Heart right ventricle (tissue), 16 donors: ENCODE data around the gene CFAP58. TPM values are rescaled to one million over a fixed set of nuclear protein-coding genes. Genes with fewer than 3 reads are reported as not detected.
A peak's percentile ranks its signal among the peaks of the same experiment; 100 is the strongest.

ENCODE experiments used
- ATAC-seq, 8 donors: fragments of 200-7000 bp; cut with Tn5 transposase; one replicate each; pipeline ENCODE4 v1.9.1; 2020; ENCODE audit warnings: mild to moderate bottlenecking in 8 of 8, moderate library complexity in 8 of 8, moderate number of reproducible peaks in 1 of 8
- DNase-seq, 2 donors: peaks; one replicate each; pipeline ENCODE4 v3.0.0-alpha.2; 2020
- H3K27ac ChIP-seq, 10 donors: fragments of 200-600 bp; sonication (generic) in 2 of 10; one replicate each; pipeline versions ENCODE4 v1.5.0 to v1.8.0; 2020 to 2022; ENCODE audit warnings: mild to moderate bottlenecking in 3 of 10
- H3K27me3 ChIP-seq, 7 donors: fragments of 200-600 bp; one replicate each; pipeline ENCODE4 v1.8.0; 2021 to 2022; ENCODE audit warnings: mild to moderate bottlenecking in 2 of 7
- H3K36me3 ChIP-seq, 9 donors: fragments of 200-600 bp; sonication (generic) in 1 of 9; one replicate each; pipeline versions ENCODE4 v1.5.0 to v1.8.0; 2020 to 2022; ENCODE audit warnings: mild to moderate bottlenecking in 2 of 9
- H3K4me1 ChIP-seq, 9 donors: fragments of 200-600 bp; sonication (generic) in 1 of 9; one replicate each; pipeline versions ENCODE4 v1.5.0 to v1.8.0; 2020 to 2022; ENCODE audit warnings: mild to moderate bottlenecking in 4 of 9
- H3K4me3 ChIP-seq, 10 donors: fragments of 200-600 bp; sonication (generic) in 2 of 10; one replicate each; pipeline versions ENCODE4 v1.5.0 to v1.8.0; 2020 to 2022; ENCODE audit warnings: mild to moderate bottlenecking in 7 of 10, moderate library complexity in 2 of 10
- H3K9me3 ChIP-seq, 11 donors: fragments of 200-600 bp in 10 of 11; sonication (generic) in 2 of 11; one replicate each; pipeline versions ENCODE4 v1.5.0 to v1.8.0; 2013 to 2022; ENCODE audit warnings: mild to moderate bottlenecking in 2 of 11, control low read depth in 1 of 11, moderate library complexity in 1 of 11
- WGBS, 2 donors: extraction: QIAGEN DNeasy Blood & Tissue Kit; methylation state at CpG; one replicate each; pipeline ENCODE4 v1.1.7; 2013; ENCODE audit warnings: inconsistent platforms in 1 of 2; 5-methylcytosine and 5-hydroxymethylcytosine counted together
- intact Hi-C, 10 donors: fragments of 100-400 bp; cut with DNase I; formaldehyde crosslinking; loops; one replicate each; pipeline versions ENCODE4 v1.11.1 to v1.14.2; 2022
- polyA plus RNA-seq, 2 donors: library from polyadenylated mRNA; stranded (reverse); fragments of 200-250 nt; gene quantifications; one replicate each; pipeline ENCODE4 v1.2.3, GENCODE V29; 2013
- total RNA-seq, 10 donors: library from RNA; stranded (reverse); fragmentation: NEBNext Ultra II Directional in 3 of 10; extraction: Animal tissue kit (Norgen Biotek cat#: 25700) in 3 of 10; gene quantifications; one replicate each; pipeline versions ENCODE4 v1.2.1 to v1.2.4, GENCODE V29; 2021 to 2023
- TF ChIP-seq, protein P1 (sequence below), 9 donors: fragments of 200-600 bp; sonication (generic) in 2 of 9; IDR thresholded peaks; one replicate each; pipeline versions ENCODE4 v1.5.0 to v1.8.0; 2021 to 2022; ENCODE audit warnings: antibody characterized with exemption in 9 of 9, mild to moderate bottlenecking in 5 of 9, moderate library complexity in 1 of 9
- donor health status: Arrhythmogenic right ventricular cardiomyopathy.
- donor health status: ischemic (EF 13 %, LVEDD 7.1; RV severe dilation, severe dysfunction).
- donor health status: healthy with polysubstance abuse.
- donor health status: DM: no; HTN: yes; CAD: no.
- donor health status: DM: no; HTN: no; CAD: no.
- donor health status: ischemic (EF 25% LVEDD 6.9; RV normal size, moderate dysfunction).
- donor health status: ischemic (EF 25% LVEDD 5.7; RV mildly dilated, moderate dysfunction).
- donor health status: healthy.
- donor health status: DM: yes; HTN: yes; CAD: no.
- donor health status: Ischemic cardiomyopathy.
- donor health status: ischemic (EF 35%, LVEDD 5.7; RV mildly dilated, moderate dysfunction).
- donor health status: nonischemic (EF 11% LVEDD 7.7; RV severe dilation, severe dysfunction).
- donor health status: DM: yes; HTN: yes; CAD: no.
- donor health status: PGD.
- donor health status: ischemic (EF 29% LVEDD 5.4; RV normal size, mild dysfunction).
- donor health status: nonischemic (EF 23%, LVEDD 6.1; RV moderate dilation, normal function).

The CFAP58 gene
- total and polyA plus RNA-seq, 12 donors = 0.58 to 5.8 (median 3.0) TPM

DNA sequence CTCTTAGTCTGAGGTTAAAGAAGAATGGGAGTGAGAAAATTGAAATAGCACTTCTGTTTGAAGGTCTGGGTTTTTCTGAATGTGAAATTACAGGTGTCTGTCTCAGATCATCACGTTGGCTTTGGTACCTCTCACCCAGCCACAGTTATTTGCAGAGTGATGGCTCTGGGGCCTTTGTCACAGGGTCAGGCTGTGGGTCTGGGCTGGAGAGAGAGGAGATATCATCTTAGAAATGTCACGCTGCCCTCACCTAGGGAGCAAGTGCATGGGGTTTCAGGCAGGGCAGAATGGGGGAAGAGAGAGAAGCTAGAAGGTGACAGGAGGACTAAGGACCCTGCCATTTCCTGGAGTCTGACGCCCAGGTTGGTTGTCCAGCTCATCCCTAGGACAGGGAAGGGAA is 127.2 kb downstream of the CFAP58 start:
- no peaks in the 10 kb centered on the region for H3K4me1 ChIP-seq
- H3K36me3 ChIP-seq = no peaks in the 10 kb centered on the region
- 67 to 68% methylated on average over 3 of the region's 3 CpGs for WGBS, 2 donors
- intact Hi-C loops = no loop called here
- no peak overlapping the region for H3K27ac ChIP-seq
- TF ChIP-seq, protein P1, sequence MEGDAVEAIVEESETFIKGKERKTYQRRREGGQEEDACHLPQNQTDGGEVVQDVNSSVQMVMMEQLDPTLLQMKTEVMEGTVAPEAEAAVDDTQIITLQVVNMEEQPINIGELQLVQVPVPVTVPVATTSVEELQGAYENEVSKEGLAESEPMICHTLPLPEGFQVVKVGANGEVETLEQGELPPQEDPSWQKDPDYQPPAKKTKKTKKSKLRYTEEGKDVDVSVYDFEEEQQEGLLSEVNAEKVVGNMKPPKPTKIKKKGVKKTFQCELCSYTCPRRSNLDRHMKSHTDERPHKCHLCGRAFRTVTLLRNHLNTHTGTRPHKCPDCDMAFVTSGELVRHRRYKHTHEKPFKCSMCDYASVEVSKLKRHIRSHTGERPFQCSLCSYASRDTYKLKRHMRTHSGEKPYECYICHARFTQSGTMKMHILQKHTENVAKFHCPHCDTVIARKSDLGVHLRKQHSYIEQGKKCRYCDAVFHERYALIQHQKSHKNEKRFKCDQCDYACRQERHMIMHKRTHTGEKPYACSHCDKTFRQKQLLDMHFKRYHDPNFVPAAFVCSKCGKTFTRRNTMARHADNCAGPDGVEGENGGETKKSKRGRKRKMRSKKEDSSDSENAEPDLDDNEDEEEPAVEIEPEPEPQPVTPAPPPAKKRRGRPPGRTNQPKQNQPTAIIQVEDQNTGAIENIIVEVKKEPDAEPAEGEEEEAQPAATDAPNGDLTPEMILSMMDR (IDR thresholded peaks at IDR 0.05) = no peak
- no peak for DNase-seq
- no peaks in the 10 kb centered on the region for H3K9me3 ChIP-seq
- no peak overlapping the region for H3K4me3 ChIP-seq
- peaks cover 0 to 33% (median 11%) of the 10 kb centered on the region in 7 donors for H3K27me3 ChIP-seq
- no peak for ATAC-seq

DNA sequence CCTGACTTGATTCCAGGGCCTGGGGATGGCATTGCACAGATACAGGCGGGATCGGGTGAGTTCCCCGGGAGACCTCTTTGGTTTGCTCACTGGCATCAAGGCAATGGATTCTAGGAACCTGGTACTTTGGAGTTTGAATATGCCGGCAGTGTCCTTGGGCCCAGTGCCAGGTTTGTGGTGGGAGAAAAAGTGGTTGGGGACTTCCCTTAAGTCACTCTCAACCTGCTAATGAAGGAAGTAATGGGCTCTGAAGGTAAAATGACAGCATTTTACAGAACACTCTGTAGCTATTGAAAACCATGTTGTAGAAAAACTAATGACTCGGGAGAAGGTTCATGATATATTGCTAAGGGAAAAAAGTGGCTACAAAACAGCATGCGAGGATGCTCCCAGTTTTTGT is 129.9 kb downstream of the CFAP58 start:
- Histone ChIP-seq H3K36me3 (no peaks in the 10 kb centered on the region), H3K9me3 (no peaks in the 10 kb centered on the region), H3K4me1 (no peaks in the 10 kb centered on the region), H3K4me3 (no peak overlapping the region), H3K27ac (no peak overlapping the region), H3K27me3 (peaks cover 0 to 33% (median 11%) of the 10 kb centered on the region in 7 donors)
- intact Hi-C loops = no loop called here
- ATAC-seq = no peak
- DNase-seq = no peak
- WGBS, 2 donors = 75 to 82% methylated on average over 6 of the region's 6 CpGs
- TF ChIP-seq, protein P1 (IDR thresholded peaks at IDR 0.05) = no peak

DNA sequence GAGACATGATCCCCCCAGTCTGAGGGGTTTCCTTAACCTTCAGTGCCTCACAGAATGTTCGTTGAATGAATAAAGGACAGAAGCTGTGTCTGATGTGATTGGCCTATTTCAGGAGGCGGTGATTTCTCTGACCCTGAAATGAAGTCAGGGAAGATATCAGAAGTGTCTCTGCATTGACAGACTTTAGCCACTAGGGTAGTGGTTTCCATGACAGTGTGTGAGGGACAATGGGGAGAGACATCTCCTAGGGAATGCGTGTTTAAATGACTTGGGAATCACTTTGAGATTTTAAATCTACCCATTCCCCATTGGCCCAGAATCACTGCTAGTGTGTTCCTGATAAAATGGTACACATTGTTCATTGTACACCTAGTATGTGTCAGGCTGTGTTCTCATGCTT is 132.0 kb downstream of the CFAP58 start:
- no peaks in the 10 kb centered on the region for H3K4me1 ChIP-seq
- no peak overlapping the region for H3K27ac ChIP-seq
- no peak overlapping the region for H3K4me3 ChIP-seq
- no peaks in the 10 kb centered on the region for H3K9me3 ChIP-seq
- ATAC-seq (no peak), DNase-seq (no peak)
- intact Hi-C loops = no loop called here
- TF ChIP-seq, protein P1 (IDR thresholded peaks at IDR 0.05) = peak in 1 of 9 donors; percentile 17
- 71 to 72% methylated on average over 3 of the region's 3 CpGs for WGBS, 2 donors
- H3K36me3 ChIP-seq = no peaks in the 10 kb centered on the region
- H3K27me3 ChIP-seq = peaks cover 0 to 33% (median 11%) of the 10 kb centered on the region in 7 donors

DNA sequence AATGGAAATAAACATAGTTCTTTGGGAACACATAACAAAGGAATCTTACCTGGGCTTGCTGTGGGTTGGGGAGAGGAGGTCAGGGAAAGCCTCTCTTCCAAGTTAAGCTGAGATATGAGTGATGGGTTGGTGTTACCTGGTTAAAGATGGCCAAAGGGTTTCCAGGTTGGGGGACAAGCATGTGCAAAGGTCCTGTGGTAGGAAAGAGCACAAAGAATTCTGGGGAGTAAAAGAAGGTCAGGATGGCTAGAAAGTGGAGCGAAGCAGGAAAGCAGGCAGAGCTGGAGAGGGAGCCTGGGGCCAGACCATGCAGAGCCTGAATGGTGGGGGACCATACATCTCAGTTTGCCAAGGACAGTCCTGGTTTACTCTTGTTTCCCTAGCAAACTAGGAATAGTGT is 133.2 kb downstream of the CFAP58 start:
- 84 to 96% methylated on average over 1 of the region's 1 CpG for WGBS, 2 donors
- TF ChIP-seq, protein P1 (IDR thresholded peaks at IDR 0.05) = no peak
- H3K4me1 ChIP-seq = no peaks in the 10 kb centered on the region
- no peak for ATAC-seq
- H3K36me3 ChIP-seq = no peaks in the 10 kb centered on the region
- no peak for DNase-seq
- H3K27ac ChIP-seq = no peak overlapping the region
- peaks cover 0 to 31% (median 11%) of the 10 kb centered on the region in 7 donors for H3K27me3 ChIP-seq
- H3K4me3 ChIP-seq = no peak overlapping the region
- H3K9me3 ChIP-seq = no peaks in the 10 kb centered on the region
- intact Hi-C loops = no loop called here
